HUDEP-2 (cell line): ENCODE results near the gene CHPF2.

Experiments used
- DNase-seq, 76 experiments: peaks; one replicate each; lab custom pipeline; 2025; ENCODE audit not compliant: unreplicated experiment in 76 of 76; lab: John Stamatoyannopoulos, UW

Gene CHPF2, protein sequence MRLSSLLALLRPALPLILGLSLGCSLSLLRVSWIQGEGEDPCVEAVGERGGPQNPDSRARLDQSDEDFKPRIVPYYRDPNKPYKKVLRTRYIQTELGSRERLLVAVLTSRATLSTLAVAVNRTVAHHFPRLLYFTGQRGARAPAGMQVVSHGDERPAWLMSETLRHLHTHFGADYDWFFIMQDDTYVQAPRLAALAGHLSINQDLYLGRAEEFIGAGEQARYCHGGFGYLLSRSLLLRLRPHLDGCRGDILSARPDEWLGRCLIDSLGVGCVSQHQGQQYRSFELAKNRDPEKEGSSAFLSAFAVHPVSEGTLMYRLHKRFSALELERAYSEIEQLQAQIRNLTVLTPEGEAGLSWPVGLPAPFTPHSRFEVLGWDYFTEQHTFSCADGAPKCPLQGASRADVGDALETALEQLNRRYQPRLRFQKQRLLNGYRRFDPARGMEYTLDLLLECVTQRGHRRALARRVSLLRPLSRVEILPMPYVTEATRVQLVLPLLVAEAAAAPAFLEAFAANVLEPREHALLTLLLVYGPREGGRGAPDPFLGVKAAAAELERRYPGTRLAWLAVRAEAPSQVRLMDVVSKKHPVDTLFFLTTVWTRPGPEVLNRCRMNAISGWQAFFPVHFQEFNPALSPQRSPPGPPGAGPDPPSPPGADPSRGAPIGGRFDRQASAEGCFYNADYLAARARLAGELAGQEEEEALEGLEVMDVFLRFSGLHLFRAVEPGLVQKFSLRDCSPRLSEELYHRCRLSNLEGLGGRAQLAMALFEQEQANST

DNA sequence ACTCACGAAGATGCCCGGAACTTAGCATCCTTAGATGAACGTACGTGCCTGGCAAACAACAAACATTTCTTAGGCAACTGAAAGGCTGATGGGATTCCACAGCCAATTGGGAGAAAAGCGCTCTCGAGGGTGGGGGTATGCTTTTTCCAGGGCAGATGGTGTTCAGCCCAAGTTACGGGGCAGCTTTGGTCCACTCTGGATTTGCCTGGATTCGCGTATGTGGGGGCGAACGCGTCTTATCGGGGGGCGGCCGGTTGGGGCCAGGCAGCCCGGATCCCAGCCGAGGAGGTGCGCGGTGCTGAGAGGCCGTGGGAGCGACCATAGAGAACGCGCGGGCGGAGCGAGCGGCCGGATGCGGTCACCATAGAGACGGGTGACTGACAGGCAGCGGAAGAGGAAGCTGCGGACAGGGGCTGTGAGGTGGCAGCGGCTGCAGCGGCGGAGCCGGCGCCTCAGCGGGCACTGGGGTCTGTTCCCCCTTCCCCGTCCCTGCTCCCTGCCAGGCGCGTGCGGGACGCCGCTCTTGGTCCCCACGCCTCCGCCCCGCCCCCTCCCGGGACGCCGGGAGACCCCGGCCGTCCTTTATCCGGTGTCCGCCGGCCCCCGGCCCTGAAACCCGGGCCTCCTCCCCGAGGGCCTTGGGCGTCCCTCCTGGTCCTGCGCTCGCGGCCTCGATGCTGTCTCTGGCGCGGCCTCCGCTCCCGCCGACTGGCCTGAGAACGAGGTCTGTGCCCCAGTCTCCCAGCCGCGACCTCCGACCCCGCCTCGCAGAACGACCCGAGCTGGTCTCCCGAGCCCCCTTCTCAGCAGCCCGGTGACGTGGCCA is at the start of gene CHPF2:
TSS of gene CHPF2 (plus strand) at position 393 of the 826 bp plus-strand sequence. CDS start 1,529 bp downstream, outside the sequence.
- DNase-seq, result peak in 74 of 76 experiments; percentile 10 to 92 (median 76)

DNA sequence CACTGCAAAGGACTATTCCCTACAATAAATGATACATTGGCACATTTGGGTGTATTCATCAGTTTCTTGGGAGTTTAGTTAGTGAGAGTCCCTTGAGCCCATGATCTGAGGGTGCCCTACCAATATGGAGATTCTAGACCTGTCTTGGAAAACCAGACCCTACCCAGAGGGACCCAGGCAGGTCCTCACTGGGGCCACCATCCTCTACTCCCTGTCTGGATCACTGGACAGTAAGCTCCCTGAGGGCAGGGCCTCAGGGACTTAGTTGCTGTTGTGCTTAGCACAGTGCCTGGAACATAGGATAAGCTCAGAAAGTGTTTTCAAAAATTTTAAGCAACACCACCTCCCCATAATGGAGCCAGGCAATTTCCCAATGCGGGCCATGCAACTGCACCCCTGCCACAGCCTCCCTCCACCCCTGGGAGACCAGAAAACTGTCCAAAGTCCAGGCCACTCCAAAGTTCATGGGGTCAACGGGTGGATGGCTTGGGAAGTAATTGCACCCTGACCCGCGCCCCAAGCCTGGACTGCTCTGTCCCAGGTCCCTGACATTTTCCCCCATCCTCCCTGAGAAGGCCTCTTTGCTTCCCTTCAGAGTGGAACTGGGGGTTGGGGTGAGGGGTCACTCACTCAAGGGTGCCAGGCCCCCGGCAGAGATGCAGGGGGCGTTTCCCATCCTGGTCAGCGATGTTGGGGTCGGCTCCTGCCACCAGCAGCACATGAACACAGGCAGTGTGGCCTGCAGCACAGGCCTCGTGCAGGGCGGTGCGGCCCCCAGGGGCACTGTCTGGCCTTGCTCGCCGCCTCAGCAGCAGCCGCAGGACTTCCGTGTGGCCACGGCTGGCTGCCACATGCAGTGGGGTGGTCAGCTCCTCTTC is 46.3 kb upstream of the CHPF2 start:
- no peak for DNase-seq

DNA sequence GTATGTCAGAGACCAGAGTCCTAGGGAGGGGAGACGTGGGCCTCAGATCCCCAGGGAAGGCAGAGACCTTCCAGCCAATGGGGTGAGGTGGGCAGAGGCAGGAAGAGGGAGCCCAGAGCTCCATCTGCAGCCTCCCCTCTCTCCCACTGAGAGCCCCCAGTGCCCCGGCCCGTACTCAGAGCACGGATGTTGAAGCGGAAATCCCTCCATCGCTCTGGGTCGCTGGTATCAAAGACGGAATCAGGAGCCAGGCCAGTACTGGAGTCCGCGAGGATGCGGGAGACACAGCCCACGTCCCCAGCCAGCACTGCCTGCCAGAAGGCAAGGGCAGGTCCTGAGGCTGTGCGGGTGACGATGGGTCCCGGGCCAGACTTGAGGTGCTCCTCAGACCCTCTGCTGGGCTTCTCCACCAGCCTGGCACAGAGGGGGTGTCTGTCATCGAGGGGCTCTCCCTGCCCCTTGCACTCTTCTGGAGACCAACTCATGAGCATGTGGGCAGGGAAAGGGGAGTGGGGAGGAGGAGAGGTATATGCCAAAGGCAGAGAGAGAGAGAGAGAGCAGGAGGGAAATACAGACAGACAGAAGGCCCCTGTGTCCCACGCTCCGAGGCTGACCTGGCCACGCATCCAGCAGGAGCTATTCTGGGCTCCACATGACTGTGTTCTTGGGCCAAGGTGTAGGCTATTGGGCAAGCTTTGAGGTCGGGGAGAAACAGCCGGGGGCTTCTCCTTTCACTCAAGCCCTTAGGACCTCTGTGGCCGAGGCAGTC is 45.5 kb upstream of the CHPF2 start, which contains the start of gene ASB10:
TSS of gene ASB10 (minus strand) at position 611 of the 769 bp plus-strand sequence. CDS start at position 491, 120 bp downstream.
- no peak for DNase-seq

DNA sequence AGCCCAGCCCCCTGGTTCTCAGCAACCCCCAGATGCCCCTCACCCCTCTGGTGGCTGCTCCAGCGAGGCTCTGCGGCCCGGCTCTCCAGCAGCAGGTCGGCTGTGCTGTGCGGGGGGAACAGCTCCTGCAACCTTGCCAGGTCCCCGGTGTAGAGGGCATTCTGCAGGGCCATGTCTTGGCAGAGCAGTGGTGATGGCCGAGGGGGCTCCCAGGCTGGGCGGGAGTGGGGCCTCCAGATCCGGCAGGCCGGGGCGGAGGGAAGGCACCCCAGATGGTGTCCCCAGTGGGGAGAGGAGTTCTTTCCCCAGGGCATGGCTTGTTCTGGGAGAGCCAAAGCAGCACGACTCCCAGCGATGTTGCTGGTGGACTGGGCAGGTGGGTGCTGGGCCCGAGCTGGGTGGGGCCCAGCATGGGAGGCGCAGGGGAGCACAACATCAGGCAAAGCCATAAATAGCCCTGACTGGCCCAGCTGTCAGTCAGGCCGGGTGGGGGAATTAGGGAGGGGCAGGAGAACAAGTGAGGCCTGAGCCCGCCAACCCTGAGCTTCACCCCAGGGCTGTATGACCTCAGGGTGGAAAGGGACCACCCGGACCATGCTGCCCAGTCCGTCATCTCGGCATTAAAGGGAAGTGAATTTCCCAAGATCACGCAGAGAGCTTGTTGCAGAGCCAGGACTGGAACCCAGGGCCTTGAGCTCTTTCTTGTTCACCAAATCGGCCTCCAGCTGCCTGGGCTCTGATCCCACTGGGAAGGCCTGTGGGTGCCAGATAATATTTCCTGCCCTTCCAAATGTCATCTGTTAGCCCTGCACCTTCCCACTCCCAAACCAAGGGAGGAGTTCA is 44.7 kb upstream of the CHPF2 start:
- no peak for DNase-seq

DNA sequence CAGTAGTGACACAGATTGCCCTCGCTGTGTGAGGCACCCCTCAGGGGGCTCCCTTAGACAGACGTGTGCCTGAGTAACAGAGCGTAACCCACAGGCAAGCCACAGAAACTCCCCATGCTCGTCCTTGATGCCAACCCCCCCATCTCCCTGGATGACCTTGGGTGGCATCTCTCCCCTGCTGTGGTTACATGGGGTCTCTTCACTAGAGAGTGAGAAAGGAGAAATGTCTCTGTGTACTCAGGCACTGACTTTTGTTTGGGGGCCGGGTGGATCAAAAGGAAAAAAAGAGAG is 44.1 kb upstream of the CHPF2 start:
- no peak for DNase-seq

DNA sequence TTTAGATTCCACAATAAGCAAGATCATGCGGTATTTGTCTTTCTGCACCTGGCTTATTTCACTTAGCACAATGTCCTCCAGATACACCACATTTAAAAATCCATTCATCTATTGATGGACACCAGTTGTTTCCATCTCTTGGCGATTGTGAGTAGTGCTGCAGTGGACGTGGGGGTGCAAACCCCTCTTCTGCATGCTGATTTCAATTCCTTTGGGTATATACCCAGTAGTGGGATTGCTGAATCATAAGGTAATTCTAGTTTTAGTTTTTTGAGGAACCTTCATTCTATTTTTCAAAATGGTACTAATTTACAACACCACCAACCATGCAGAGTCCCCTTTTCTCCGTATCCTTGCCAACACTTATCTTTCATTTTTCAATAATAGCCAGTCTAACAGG is 43.2 kb upstream of the CHPF2 start:
- no peak for DNase-seq

DNA sequence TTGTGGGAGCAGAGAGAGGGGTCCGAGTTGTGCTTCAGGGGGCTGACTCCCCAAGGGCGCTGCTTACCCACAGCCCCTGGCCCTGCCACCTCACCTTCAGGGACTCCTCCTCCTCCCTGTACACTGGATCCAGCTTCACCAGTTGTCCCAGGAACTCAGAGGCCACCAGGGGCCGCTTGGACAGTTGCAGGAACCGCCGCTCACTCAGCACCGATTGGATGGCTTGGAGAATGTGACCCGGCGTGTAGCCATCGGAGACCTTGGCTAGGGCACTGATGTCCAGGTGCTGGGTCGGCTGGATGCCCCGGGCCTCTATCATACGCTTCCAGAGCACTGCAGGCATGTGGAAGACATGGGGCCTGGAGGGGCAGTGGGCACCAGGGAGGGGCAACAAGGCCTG is 40.7 kb upstream of the CHPF2 start:
- no peak for DNase-seq

DNA sequence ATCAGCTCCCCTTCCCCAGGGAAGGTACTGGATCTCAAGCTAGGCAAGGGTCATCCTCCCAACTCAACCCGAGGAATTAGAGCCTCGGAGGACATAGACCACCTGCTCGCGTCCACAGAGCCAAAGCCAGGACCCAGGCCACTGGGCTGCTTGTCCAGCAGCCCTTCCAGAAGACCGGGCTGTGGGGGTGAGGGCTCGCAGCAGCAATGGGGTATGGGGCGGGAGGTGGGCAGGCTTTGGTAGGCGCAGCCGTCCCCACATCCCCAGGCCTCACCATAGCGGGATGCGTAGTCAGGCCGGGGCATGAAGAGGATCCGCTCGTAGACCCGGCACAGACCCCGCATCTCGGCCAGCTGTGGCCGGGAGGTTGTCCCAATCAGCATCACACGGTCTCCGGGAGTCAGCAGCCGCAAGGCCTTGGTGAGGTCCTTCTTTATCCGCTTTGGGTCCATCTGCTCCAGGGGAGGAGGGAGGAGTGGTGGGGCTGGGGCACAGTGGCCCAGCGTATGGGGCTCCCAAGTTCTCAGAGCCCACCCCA is 40.2 kb upstream of the CHPF2 start:
- DNase-seq, result no peak

DNA sequence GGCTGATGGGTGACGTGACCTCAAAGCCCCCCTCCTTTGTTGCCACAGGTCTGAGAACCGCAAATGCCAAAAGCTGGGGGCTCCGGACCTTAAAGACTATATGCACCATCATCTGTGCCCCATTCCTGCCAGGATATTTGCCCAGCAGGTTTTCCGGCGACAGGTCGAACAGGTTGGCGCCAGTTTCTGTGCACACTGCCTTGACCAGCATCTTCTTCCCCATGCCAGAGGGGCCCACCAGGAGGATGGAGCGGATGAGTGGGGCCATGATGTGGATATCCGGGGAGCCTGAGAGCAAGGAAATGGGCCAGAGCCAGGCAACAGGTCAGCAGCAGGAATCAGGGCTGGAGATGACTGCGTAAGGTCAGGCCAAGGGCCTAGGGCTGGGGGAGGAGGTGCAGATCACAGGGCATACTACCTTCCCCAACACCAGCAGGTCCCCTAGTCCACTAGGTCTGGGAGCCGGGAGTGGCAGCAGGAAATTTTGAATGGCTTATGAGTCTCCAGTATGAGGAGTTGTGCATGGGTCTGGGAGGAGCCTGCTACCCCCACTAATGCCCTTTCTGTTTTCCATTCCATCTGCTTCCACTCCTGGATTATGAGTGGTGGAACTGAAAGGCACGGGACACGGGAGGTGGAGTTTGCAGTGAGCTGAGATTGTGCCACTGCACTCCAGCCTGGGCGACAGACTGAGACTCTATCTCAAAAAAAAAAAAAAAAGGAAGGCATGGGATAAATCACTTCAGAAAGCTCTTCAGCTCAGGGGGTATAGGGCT is 38.9 kb upstream of the CHPF2 start:
- DNase-seq, result no peak

DNA sequence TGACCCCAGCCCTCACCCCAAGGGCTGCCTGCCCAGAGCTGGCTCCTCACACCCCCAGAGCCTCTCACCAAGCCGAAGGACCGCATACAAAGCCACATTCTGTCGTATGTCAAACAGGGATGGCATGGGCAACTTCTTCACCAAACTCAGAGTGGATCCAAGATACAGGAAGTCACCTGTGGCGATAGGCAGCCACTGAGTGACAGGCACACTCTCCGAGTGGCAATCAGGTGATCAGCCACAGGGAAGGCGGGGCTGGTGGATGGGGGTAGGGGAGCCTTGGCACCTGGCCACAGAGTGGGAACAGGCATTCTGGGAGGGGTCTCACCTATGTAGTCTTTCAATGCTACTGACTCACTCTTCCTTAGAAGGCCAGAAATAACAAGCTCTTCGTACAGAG is 38.1 kb upstream of the CHPF2 start:
- no peak for DNase-seq

DNA sequence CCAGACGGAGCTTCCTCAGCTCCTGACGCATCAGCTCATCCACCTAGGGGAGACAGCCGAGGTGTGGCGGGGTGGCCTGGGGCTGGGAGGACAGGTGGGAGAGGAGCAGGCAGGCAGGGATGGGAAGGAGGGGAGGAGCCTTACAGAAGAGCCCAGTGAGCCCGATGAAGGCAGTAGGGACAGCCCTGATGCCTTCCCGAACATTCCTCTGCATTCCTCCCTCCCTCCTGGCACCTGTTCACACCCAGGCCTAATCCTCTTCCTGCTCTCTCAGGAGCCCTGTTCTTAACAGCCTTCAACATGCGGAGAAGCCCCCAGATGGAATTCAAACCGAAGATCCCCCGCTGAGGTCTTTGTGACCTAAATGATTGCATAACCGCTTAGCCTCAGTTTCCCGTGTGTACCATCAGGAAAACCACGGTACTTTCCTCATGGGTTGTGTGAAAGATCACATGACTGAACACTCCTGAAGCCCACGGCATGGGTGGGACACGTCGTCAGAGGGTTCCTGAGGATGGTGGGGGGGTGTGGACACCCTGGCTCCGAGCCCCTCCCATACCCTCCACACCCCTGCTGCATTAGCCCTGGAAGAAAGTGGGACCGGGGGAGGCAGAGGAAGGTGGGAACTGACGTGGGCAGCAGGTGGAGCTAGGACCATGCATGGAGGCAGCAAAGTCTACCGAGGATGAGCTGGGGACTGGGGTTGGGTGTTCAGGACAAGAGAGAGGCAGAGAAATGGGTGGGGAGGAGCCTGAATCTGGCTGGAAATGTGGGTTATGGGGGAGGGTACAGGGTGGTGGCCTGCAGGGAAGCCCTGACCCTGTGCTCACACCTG is 36.5 kb upstream of the CHPF2 start:
- DNase-seq, result no peak

DNA sequence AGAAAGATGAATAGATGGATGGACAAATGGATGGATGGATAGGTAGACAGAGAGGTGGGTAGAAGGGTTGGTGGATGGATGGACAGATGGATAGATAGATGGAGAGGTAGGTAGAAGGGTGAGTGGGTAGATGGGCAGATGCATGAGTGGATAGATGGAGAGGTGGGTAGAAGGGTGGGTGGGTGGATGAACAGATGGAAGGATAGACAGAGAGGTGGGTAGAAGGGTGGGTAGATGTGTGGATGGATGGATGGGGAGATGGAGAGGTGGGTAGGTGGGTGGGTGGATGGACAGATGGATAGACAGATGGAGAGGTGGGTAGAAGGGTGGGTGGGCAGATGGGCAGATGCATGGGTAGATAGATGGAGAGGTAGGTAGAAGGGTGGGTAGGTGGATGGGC is 34.4 kb upstream of the CHPF2 start:
- no peak for DNase-seq

DNA sequence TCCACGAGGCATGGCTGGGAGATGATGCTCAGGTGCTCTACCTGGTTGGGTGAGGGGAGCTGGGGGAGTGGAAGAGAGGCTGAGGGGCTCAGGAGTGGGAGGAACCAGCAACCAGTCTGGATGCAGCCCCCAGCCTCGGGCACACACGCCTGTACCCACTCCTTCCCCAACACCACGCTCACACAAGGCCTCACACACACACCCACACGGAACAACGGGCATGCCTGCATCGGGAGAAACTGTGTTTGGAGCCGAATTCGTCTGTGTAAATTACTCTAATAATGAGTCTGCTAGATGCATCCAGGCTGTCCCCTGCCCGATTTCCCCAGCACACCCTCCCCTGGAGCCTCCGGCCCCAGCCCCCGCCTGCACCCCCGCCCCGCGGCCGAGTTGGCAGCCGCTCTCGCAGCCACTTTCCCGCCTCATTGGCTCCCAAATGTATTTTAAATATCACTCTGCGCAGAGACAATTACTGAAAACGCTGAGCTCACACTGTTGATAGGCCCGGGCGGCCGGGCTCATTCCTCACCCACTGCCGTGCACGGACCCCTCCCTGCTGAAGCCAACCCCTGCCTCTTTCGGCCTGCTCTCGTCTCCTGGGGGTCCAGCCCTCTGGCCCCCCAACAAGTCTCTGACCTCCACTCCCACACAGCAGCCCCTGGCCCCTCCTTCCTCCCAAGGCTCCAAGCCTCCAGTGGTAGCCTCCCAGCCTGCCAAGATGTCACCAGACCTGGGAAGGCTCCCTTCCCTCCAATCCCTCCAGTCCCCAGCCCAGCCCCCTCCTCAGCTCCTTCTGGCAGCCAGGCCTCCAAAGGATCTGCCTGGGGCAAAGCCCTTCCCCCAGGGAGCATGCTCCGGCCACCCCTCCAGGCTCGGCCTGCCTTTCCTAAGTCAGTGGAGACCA is 33.1 kb upstream of the CHPF2 start:
- DNase-seq, result no peak

DNA sequence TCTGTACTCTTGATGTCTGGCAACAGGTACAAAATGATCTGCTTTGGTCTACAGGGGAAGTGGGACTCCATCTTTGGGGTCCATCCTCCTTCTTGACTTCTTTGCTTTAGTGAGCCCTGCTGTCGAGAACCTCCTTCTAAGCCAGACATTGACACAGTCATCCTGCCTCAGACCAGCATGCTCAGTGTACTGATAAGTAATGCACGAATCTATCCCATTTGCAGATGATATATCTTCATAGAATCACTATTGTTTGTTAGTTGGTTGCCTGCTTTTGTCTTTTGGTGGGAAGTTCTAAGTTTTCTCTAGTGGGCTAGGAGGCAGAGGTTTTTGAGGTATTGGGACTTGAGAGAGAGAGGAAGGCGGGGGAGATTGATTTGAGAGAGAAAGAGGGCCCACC is 30.9 kb upstream of the CHPF2 start:
- no peak for DNase-seq

DNA sequence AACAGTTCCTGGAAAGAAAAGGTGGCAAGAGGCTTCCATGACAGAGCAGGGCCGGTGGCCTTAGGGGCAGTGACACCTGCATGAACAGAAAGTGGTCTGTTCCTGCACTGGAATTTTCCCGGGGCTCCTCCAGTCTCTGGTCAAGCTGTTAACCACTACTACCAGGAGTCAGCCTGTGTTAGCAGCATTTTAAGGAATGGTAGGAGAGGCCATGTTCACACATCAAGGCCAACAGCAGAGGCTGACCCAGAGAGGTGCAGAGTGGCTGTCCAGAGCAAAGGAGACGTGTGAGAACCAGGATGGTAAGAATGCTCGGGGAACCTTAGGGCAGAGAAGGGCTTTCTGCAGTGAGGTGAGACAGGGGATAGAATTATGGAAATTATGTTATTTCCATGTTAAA is 30.5 kb upstream of the CHPF2 start:
- DNase-seq, result no peak

DNA sequence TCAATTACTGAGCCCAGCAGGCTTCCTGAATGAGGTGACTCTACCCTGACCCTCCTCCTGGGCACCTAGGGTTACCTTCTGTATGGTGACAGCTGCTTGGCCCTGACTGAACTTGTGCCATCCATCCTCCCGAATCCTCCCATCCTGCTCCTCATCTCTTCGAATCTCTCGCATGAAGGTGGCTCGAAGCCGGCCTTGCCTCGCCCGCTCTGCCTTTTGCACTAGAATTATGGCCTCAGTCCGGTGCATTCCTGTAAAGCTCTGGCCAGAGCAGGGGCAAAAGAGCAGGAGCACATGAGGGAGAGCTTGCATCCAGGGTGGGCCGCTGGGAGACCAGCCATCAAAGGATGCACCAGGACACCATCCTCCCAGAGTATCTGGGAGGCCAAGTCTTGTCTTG is 29.4 kb upstream of the CHPF2 start:
- DNase-seq, result no peak
